Sigmoid colon (tissue), 7 donors: ENCODE data around the gene AUNIP. TPM values are rescaled to one million over a fixed set of nuclear protein-coding genes. Genes with fewer than 3 reads are reported as not detected.
A peak's percentile ranks its signal among the peaks of the same experiment; 100 is the strongest.

ENCODE experiments used
- DNase-seq: peaks from one replicate; pipeline ENCODE4 v3.0.0-alpha.2; 2019
- H3K27ac ChIP-seq, 4 donors: fragments of 200-600 bp; sonication (generic); one replicate each; pipeline ENCODE4 v1.5.1; 2016 to 2019; ENCODE audit warnings: mild to moderate bottlenecking in 1 of 4
- H3K27me3 ChIP-seq, 3 donors: fragments of 200-600 bp; sonication (generic); one replicate each; pipeline ENCODE4 v1.5.1; 2019; ENCODE audit warnings: mild to moderate bottlenecking in 1 of 3
- H3K36me3 ChIP-seq, 4 donors: fragments of 200-600 bp; sonication (generic); one replicate each; pipeline ENCODE4 v1.5.1; 2016 to 2019
- H3K4me1 ChIP-seq, 4 donors: fragments of 200-600 bp; sonication (generic); one replicate each; pipeline ENCODE4 v1.5.1; 2017 to 2019
- H3K4me3 ChIP-seq, 4 donors: fragments of 200-600 bp; sonication (generic); one replicate each; pipeline ENCODE4 v1.5.1; 2017 to 2019; ENCODE audit warnings: mild to moderate bottlenecking in 2 of 4, moderate library complexity in 1 of 4
- H3K9me3 ChIP-seq, 4 donors: fragments of 200-600 bp in 3 of 4; sonication (generic) in 3 of 4; one replicate each; pipeline versions ENCODE4 v1.5.1 to v1.6.1; 2013 to 2019
- EP300 ChIP-seq, 4 donors: sonication (generic); formaldehyde crosslinking; IDR thresholded peaks; one replicate each; pipeline ENCODE4 v1.6.1; 2017; ENCODE audit warnings: antibody characterized with exemption in 4 of 4
- POLR2A ChIP-seq, 2 donors: fragments of 450-650 bp; IDR thresholded peaks; one replicate each; pipeline ENCODE4 v1.6.1; 2016; ENCODE audit warnings: antibody characterized with exemption in 2 of 2, mild to moderate bottlenecking in 2 of 2, moderate library complexity in 2 of 2
- POLR2AphosphoS5 ChIP-seq, 4 donors: sonication (generic); formaldehyde crosslinking; IDR thresholded peaks; one replicate each; pipeline ENCODE4 v1.6.1; 2017; ENCODE audit warnings: antibody characterized with exemption in 4 of 4
- WGBS, 2 donors: extraction: QIAGEN DNeasy Blood & Tissue Kit; methylation state at CpG; one replicate each; pipeline ENCODE4 v1.1.7; 2013; 5-methylcytosine and 5-hydroxymethylcytosine counted together
- intact Hi-C: fragments of 100-400 bp; cut with DNase I; formaldehyde crosslinking; loops from one replicate; pipeline ENCODE4 v1.15.1; 2023
- polyA plus RNA-seq, 3 donors: library from polyadenylated mRNA; stranded (reverse); fragments of 200-250 nt; gene quantifications; one replicate each; pipeline ENCODE4 v1.2.3, GENCODE V29; 2013
- total RNA-seq, 4 donors: library from RNA; depleted of rRNA; stranded (reverse); fragments of >200 nt; gene quantifications; one replicate each; pipeline ENCODE4 v1.1.0, GENCODE V29; 2016
- TF ChIP-seq, protein P1 (sequence below), 4 experiments: fragments of 450-650 bp in 3 of 4; fragments of 200-600 bp in 1 of 4; IDR thresholded peaks; one replicate each; pipeline ENCODE4 v1.5.1; 2016 to 2019; ENCODE audit warnings: antibody characterized with exemption in 4 of 4, mild to moderate bottlenecking in 3 of 4, moderate library complexity in 2 of 4
- donor health status: healthy with polysubstance abuse.
- donor health status: Bipolar disorder and iron deficiency.
- donor health status: healthy.

AUNIP gene
- total and polyA plus RNA-seq, 7 donors: 0.46 to 1.9 TPM; not detected in 5

DNA sequence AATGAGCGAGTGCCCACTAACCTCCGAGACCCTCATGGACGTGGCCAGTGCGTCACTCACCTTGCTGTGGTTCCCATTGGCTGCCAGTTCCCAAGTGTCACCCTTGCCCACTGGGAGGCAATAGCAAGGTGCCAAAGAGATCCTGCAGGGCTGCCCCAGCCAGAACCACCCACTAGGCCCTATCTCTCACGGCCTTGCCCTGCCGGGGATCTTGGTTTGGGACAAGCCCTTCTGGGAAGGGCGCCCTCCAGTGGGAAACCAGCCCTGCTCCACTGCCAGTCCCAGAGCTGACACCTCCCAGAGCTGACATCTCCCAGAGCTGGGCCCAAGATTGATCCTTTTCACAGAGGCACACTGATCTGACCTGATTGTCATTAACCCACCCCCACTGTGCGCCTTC is 61.3 kb downstream of the AUNIP start:
- no peak for DNase-seq
- no peaks in the 10 kb centered on the region for H3K9me3 ChIP-seq
- no peaks in the 10 kb centered on the region for H3K36me3 ChIP-seq
- H3K4me1 ChIP-seq: peaks cover 0 to 51% (median 36%) of the 10 kb centered on the region in 4 donors
- no peak overlapping the region for H3K4me3 ChIP-seq
- intact Hi-C loops: loop anchor here (2.0 to 5.0 kb wide), 2 partner anchors 53 to 96 kb away; no protein-coding TSS in a partner anchor
- H3K27ac ChIP-seq: peak overlapping the region in 1 of 4 donors; percentile 92
- no peak for TF ChIP-seq POLR2AphosphoS5 (IDR thresholded peaks at IDR 0.05)
- TF ChIP-seq, protein P1, sequence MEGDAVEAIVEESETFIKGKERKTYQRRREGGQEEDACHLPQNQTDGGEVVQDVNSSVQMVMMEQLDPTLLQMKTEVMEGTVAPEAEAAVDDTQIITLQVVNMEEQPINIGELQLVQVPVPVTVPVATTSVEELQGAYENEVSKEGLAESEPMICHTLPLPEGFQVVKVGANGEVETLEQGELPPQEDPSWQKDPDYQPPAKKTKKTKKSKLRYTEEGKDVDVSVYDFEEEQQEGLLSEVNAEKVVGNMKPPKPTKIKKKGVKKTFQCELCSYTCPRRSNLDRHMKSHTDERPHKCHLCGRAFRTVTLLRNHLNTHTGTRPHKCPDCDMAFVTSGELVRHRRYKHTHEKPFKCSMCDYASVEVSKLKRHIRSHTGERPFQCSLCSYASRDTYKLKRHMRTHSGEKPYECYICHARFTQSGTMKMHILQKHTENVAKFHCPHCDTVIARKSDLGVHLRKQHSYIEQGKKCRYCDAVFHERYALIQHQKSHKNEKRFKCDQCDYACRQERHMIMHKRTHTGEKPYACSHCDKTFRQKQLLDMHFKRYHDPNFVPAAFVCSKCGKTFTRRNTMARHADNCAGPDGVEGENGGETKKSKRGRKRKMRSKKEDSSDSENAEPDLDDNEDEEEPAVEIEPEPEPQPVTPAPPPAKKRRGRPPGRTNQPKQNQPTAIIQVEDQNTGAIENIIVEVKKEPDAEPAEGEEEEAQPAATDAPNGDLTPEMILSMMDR (IDR thresholded peaks at IDR 0.05): peak in 2 of 4 experiments; percentile 27 to 33
- WGBS, 2 donors: 60 to 84% methylated on average over 8 of the region's 8 CpGs
- H3K27me3 ChIP-seq: no peaks in the 10 kb centered on the region

DNA sequence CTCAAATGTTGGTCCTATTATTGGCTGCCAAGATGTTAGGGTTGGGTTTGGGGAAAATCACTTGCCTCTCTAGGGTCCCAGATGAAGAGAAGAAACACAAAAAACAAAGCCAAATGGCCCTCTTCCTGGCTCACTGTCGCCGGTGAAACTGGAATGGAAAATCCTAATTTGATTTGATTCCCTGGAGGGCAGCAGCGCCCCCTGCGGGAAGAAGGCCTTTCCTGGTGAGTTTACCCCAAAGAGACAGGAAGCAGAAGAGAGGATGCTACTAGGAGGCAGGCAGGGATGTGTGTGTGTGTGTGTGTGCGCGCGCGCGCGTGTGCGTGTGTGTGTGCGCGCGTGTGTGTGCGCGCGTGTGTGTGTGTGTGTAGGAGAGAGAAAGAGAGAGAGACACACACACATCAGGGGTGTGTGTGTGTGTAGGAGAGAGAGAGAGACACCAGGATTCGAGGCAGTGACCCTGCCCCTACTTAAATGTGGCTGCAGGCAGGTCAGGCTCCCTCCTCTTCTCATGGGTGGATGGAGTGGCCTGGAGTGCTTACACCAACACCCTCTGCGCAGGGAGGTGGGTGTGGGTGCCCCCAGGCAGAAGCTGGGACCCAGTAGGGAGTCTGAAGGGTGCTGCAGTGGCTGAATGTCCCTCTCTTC is 62.3 kb downstream of the AUNIP start:
- DNase-seq: peak; percentile 90
- Histone ChIP-seq H3K4me1 (peaks cover 0 to 41% (median 26%) of the 10 kb centered on the region in 4 donors), H3K27ac (peak overlapping the region in 2 of 4 donors; percentile 40), H3K36me3 (no peaks in the 10 kb centered on the region), H3K9me3 (no peaks in the 10 kb centered on the region), H3K4me3 (no peak overlapping the region), H3K27me3 (no peaks in the 10 kb centered on the region)
- intact Hi-C loops: loop anchor here (1.0 to 5.0 kb wide), 2 partner anchors 95 to 187 kb away; no protein-coding TSS in a partner anchor
- 7 to 8% methylated on average over 19 of the region's 19 CpGs for WGBS, 2 donors
- TF ChIP-seq POLR2AphosphoS5 (IDR thresholded peaks at IDR 0.05): peak in 1 of 4 donors; percentile 11
- TF ChIP-seq POLR2A (IDR thresholded peaks at IDR 0.05): no peak
- TF ChIP-seq, protein P1 (IDR thresholded peaks at IDR 0.05): peak; percentile 71 to 84 (median 84)

DNA sequence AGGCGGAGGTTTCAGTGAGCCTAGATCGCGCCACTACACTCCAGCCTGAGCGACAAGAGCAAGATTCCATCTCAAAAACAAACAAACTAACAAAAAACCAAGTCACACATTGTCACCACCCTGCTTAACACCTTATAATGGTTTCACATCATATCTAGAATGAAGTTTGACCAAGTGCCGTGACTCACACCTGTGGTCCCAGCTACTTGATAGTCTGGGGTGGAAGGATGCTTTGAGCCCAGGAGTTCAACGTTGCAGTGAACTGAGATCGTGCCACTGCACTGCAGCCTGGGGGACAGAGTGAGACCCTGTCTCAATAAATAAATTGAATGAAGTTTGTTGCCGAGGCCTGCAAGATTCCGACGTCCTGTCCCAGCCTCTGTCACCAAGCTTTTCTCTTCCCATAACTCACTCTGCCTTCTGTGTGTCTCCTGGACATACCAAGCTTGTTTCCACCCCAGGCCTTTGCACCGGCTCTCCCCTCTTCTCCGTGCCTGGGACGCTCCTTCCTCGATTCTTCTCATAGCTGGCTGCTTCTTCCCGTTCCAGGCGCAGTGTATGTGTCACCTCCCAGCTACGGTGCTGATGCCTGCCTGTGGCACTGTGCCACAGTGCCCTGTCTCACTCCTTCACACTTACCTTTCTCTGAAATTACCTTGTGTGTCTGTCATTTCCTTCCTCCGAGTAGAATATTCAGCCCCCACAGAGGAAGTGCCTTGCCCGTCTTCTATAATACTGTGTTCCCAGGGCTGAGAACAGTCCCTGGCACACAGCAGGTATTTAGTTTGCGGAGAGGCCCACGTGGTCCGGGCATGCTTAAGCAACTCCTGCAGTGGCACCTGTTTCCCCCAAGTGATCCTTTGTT is 63.1 kb downstream of the AUNIP start:
- Histone ChIP-seq H3K9me3 (no peaks in the 10 kb centered on the region), H3K27ac (peak overlapping the region in 2 of 4 donors; percentile 40), H3K4me3 (no peak overlapping the region), H3K36me3 (no peaks in the 10 kb centered on the region), H3K4me1 (peaks cover 0 to 33% (median 20%) of the 10 kb centered on the region in 4 donors), H3K27me3 (no peaks in the 10 kb centered on the region)
- TF ChIP-seq POLR2AphosphoS5 (IDR thresholded peaks at IDR 0.05) (no peak), EP300 (IDR thresholded peaks at IDR 0.05) (no peak), POLR2A (IDR thresholded peaks at IDR 0.05) (no peak)
- TF ChIP-seq, protein P1 (IDR thresholded peaks at IDR 0.05): no peak
- no peak for DNase-seq
- 70 to 73% methylated on average over 22 of the region's 22 CpGs for WGBS, 2 donors
- intact Hi-C loops: loop anchor here (1.0 to 5.0 kb wide), 2 partner anchors 94 to 186 kb away; no protein-coding TSS in a partner anchor

DNA sequence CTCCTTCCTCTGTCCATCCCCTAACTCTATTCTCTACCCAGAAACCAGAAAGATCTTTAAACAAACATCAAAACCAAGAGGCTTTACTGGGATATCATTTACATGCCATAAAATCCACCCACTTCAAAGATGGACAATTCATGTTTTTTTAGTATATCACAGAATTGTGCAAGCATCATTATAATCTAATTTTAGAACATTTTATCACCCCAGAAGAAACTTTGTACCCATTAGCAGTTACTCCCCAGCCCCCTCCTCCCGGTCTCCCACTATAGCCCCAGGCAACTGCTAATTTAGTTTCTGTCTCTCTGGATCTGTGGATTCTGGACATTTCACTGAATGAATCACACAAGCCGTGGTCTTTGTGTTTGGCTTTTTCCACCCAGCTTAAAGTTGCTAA is 64.0 kb downstream of the AUNIP start:
- no peak for DNase-seq
- H3K4me1 ChIP-seq: peaks cover 0 to 27% (median 13%) of the 10 kb centered on the region in 4 donors
- no peak overlapping the region for H3K4me3 ChIP-seq
- intact Hi-C loops: loop anchor here (5.0 kb wide), 1 partner anchor 93 kb away; no protein-coding TSS in a partner anchor
- H3K9me3 ChIP-seq: no peaks in the 10 kb centered on the region
- no peaks in the 10 kb centered on the region for H3K36me3 ChIP-seq
- 26 to 66% methylated on average over 2 of the region's 2 CpGs for WGBS, 2 donors
- no peaks in the 10 kb centered on the region for H3K27me3 ChIP-seq
- TF ChIP-seq EP300 (IDR thresholded peaks at IDR 0.05) (no peak), POLR2AphosphoS5 (IDR thresholded peaks at IDR 0.05) (no peak), POLR2A (IDR thresholded peaks at IDR 0.05) (no peak)
- TF ChIP-seq, protein P1 (IDR thresholded peaks at IDR 0.05): no peak
- no peak overlapping the region for H3K27ac ChIP-seq
